NCI-H1694 (cell line): ENCODE measurements around the gene PUS7.
"Not testable (repeated sequence)": the region's sequence is repeated elsewhere in the genome, so short reads cannot be mapped to it uniquely, and the experiment has no call there.

Experiments used
- DNase-seq: peaks from one replicate; lab custom pipeline; 2025; lab: John Stamatoyannopoulos, UW

Gene PUS7

GRCh38 chr7:105521717-105522463, at the start of gene PUS7:
Gene PUS7 (minus strand): TSS chr7:105522271. CDS start chr7:105508512, 13,759 bp downstream.
- DNase-seq = peak; percentile 67

- DNase-seq = no peak
Measured at GRCh38 chr7:105567821-105568220, 45.8 kb upstream of the PUS7 start.

- DNase-seq = no peak
Measured at GRCh38 chr7:105567024-105567423, 45.0 kb upstream of the PUS7 start.

GRCh38 chr7:105565190-105565589, 43.1 kb upstream of the PUS7 start:
- no peak for DNase-seq

- no peak for DNase-seq
Measured at GRCh38 chr7:105559926-105560325, 37.9 kb upstream of the PUS7 start.

GRCh38 chr7:105538339-105538738, 16.3 kb upstream of the PUS7 start:
- no peak for DNase-seq

- DNase-seq = no peak
Measured at GRCh38 chr7:105532709-105533460, 10.8 kb upstream of the PUS7 start.

- peak; percentile 79 for DNase-seq
Measured at GRCh38 chr7:105531792-105532671, 10.0 kb upstream of the PUS7 start, which contains the start of gene RINT1. Gene RINT1 (plus strand): TSS chr7:105532201. CDS start chr7:105532316, 115 bp downstream.

GRCh38 chr7:105530546-105530945, 8.5 kb upstream of the PUS7 start:
- DNase-seq = no peak

GRCh38 chr7:105530126-105530525, 8.1 kb upstream of the PUS7 start:
- DNase-seq = no peak

- not testable (repeated sequence) for DNase-seq
Measured at GRCh38 chr7:105527737-105528136, 5.7 kb upstream of the PUS7 start.

GRCh38 chr7:105524840-105525239, 2.8 kb upstream of the PUS7 start:
- no peak for DNase-seq

GRCh38 chr7:105524423-105524822, 2.4 kb upstream of the PUS7 start:
- not testable (repeated sequence) for DNase-seq

GRCh38 chr7:105521027-105521716, 899 bp downstream of the PUS7 start:
- peak; percentile 8 for DNase-seq

- not testable (repeated sequence) for DNase-seq
Measured at GRCh38 chr7:105520620-105521019, 1.5 kb downstream of the PUS7 start.

- no peak for DNase-seq
Measured at GRCh38 chr7:105519353-105519752, 2.7 kb downstream of the PUS7 start.

- not testable (repeated sequence) for DNase-seq
Measured at GRCh38 chr7:105515610-105516009, 6.5 kb downstream of the PUS7 start.

GRCh38 chr7:105512926-105513526, 9.0 kb downstream of the PUS7 start:
- no peak for DNase-seq

GRCh38 chr7:105512415-105512814, 9.7 kb downstream of the PUS7 start:
- no peak for DNase-seq

GRCh38 chr7:105502173-105502572, 19.9 kb downstream of the PUS7 start:
- no peak for DNase-seq

GRCh38 chr7:105497016-105497415, 25.1 kb downstream of the PUS7 start:
- DNase-seq = no peak
